IMR-90 (cell line): Measurements from ENCODE around the gene KRTAP5-5. TPM values are rescaled to one million over a fixed set of nuclear protein-coding genes. Genes with fewer than 3 reads are reported as not detected.

Experiments used
- ATAC-seq: fragments of 200-7000 bp; cut with Tn5 transposase; 2 replicates; pipeline ENCODE4 v1.9.1; 2020; ENCODE audit warnings: low read depth, mild to moderate bottlenecking, moderate library complexity
- BruUV-seq: library from RNA; stranded (reverse); fragments of 400-500 nt; replicated peaks from 2 replicates; lab custom pipeline; 2021; lab: Mats Ljungman, UMichigan
- CTCF ChIA-PET: fragments of 300-600 bp; formaldehyde crosslinking; extraction: SDS; loops from one replicate; lab custom pipeline; 2021; ENCODE audit warnings: antibody characterized with exemption; lab: Yijun Ruan, JAX
- POLR2A ChIA-PET: fragments of 300-600 bp; sonication (Branson Sonifier 250); formaldehyde crosslinking; loops from one replicate; lab custom pipeline; 2022; ENCODE audit warnings: antibody characterized with exemption; ENCODE audit not compliant: unreplicated experiment; lab: Charles Lee
- DNase-seq: peaks from one replicate; pipeline ENCODE4 v3.0.0; 2013
- H2AFZ ChIP-seq: replicated peaks from 2 replicates; pipeline ENCODE3; 2013; ENCODE audit warnings: low read length, mild to moderate bottlenecking; ENCODE audit not compliant: poor library complexity
- H2AK5ac ChIP-seq: 2 replicates; pipeline ENCODE4 v1.6.1; 2013; ENCODE audit warnings: low read depth, low read length, inconsistent platforms
- H2AK9ac ChIP-seq: replicated peaks from 2 replicates; pipeline ENCODE3; 2013; ENCODE audit warnings: mild to moderate bottlenecking, low read depth, low read length, moderate library complexity; ENCODE audit not compliant: poor library complexity
- H2BK120ac ChIP-seq: 2 replicates; pipeline ENCODE4 v1.6.1; 2013; ENCODE audit warnings: low read depth, low read length, inconsistent platforms
- H2BK15ac ChIP-seq: 3 replicates; pipeline ENCODE4 v1.6.1; 2013; ENCODE audit warnings: low read depth, low read length, inconsistent platforms
- H2BK20ac ChIP-seq: 2 replicates; pipeline ENCODE4 v1.6.1; 2013; ENCODE audit warnings: low read depth, mild to moderate bottlenecking, inconsistent platforms, low read length, moderate library complexity
- H2BK5ac ChIP-seq: 2 replicates; pipeline ENCODE4 v1.6.1; 2013; ENCODE audit warnings: mild to moderate bottlenecking, low read depth, low read length, inconsistent platforms; ENCODE audit not compliant: poor library complexity, severe bottlenecking
- H3K14ac ChIP-seq: replicated peaks from 2 replicates; pipeline ENCODE4 v1.6.1; 2013; ENCODE audit warnings: low read depth, low read length, inconsistent platforms
- H3K18ac ChIP-seq: 2 replicates; pipeline ENCODE4 v1.6.1; 2013; ENCODE audit warnings: low read depth, low read length, control low read depth
- H3K23ac ChIP-seq: 2 replicates; pipeline ENCODE4 v1.6.1; 2013; ENCODE audit warnings: low read depth, low read length, inconsistent platforms
- H3K27ac ChIP-seq: 2 replicates; pipeline ENCODE4 v1.5.1; 2013; ENCODE audit warnings: mild to moderate bottlenecking, control low read depth, low read length; ENCODE audit not compliant: insufficient read depth
- H3K27me3 ChIP-seq: 2 replicates; pipeline ENCODE4 v1.6.1; 2013; ENCODE audit warnings: low read length; ENCODE audit not compliant: control insufficient read depth, insufficient read depth
- H3K36me3 ChIP-seq: 2 replicates; pipeline ENCODE4 v1.6.1; 2013; ENCODE audit warnings: low read length, mixed read lengths; ENCODE audit not compliant: control insufficient read depth, insufficient read depth
- H3K4ac ChIP-seq: 2 replicates; pipeline ENCODE4 v1.6.1; 2013; ENCODE audit warnings: low read depth, low read length, inconsistent platforms
- H3K4me1 ChIP-seq: 2 replicates; pipeline ENCODE4 v1.6.1; 2013; ENCODE audit warnings: low read length, mixed read lengths; ENCODE audit not compliant: control insufficient read depth, insufficient read depth
- H3K4me2 ChIP-seq: 2 replicates; pipeline ENCODE4 v1.6.1; 2013; ENCODE audit warnings: low read depth, mild to moderate bottlenecking, control low read depth, low read length, moderate library complexity
- H3K4me3 ChIP-seq: 2 replicates; pipeline ENCODE4 v1.5.1; 2013; ENCODE audit warnings: low read depth, mild to moderate bottlenecking, control low read depth, low read length, moderate library complexity; ENCODE audit not compliant: insufficient read depth
- H3K56ac ChIP-seq: 2 replicates; pipeline ENCODE4 v1.6.1; 2013; ENCODE audit warnings: low read length, inconsistent platforms; ENCODE audit not compliant: insufficient read depth; ENCODE audit errors: extremely low read depth
- H3K79me1 ChIP-seq, 2 experiments: 2 replicates each; pipeline ENCODE4 v1.6.1; 2013; ENCODE audit warnings: low read length in 2 of 2, inconsistent platforms in 1 of 2, low read depth in 1 of 2
- H3K9ac ChIP-seq: 2 replicates; pipeline ENCODE4 v1.6.1; 2013; ENCODE audit warnings: low read depth, low read length, control low read depth
- H3K9me1 ChIP-seq: 2 replicates; pipeline ENCODE4 v1.6.1; 2013; ENCODE audit warnings: low read length, inconsistent platforms; ENCODE audit not compliant: insufficient read depth
- H3K9me3 ChIP-seq: 2 replicates; pipeline ENCODE4 v1.6.1; 2013; ENCODE audit warnings: low read length; ENCODE audit not compliant: control insufficient read depth, insufficient read depth
- H4K20me1 ChIP-seq: 2 replicates; pipeline ENCODE4 v1.6.1; 2013; ENCODE audit warnings: low read length, inconsistent platforms; ENCODE audit not compliant: insufficient read depth
- H4K5ac ChIP-seq: 2 replicates; pipeline ENCODE4 v1.6.1; 2013; ENCODE audit warnings: mild to moderate bottlenecking, low read depth, low read length, control low read depth
- H4K8ac ChIP-seq, 2 experiments: 2 replicates each; pipeline ENCODE4 v1.6.1; 2013; ENCODE audit warnings: low read depth in 2 of 2, low read length in 2 of 2, control low read depth in 1 of 2, inconsistent platforms in 1 of 2
- H4K91ac ChIP-seq: 2 replicates; pipeline ENCODE4 v1.6.1; 2013; ENCODE audit warnings: low read depth, low read length, inconsistent platforms; ENCODE audit not compliant: insufficient read depth
- CHD1 ChIP-seq: IDR thresholded peaks from 2 replicates; pipeline ENCODE4 v1.6.1; 2012; ENCODE audit warnings: low read depth, low read length, improper control_type of control experiment
- FOS ChIP-seq: fragments of 150-350 bp; IDR thresholded peaks from 2 replicates; pipeline ENCODE4 v1.6.1; 2016; ENCODE audit warnings: low read depth, low read length
- WGBS, 2 experiments: methylation state at CpG; one replicate each; pipeline versions ENCODE4 v1.1.5 to v1.1.7; 2013; ENCODE audit warnings: missing lambda C conversion rate in 2 of 2; ENCODE audit not compliant: insufficient read length in 1 of 2; ENCODE audit errors: extremely low coverage in 2 of 2; 5-methylcytosine and 5-hydroxymethylcytosine counted together
- dilution Hi-C: fragments of 300-500 bp; cut with HindIII; formaldehyde crosslinking; loops from one replicate; pipeline ENCODE4 v1.14.3; 2018; ENCODE audit warnings: low sequenced_read_pairs; ENCODE audit not compliant: unreplicated experiment
- in situ Hi-C: fragments of 300-500 bp; cut with MboI; formaldehyde crosslinking; loops from 3 replicates; pipeline ENCODE4 v1.14.3; 2019; ENCODE audit warnings: low sequenced_read_pairs, inconsistent platforms, mixed read lengths
- intact Hi-C: fragments of 100-400 bp; cut with micrococcal nuclease; formaldehyde crosslinking; loops from 2 replicates; pipeline ENCODE4 v1.10.0; 2022
- polyA plus RNA-seq, 3 experiments: library from polyadenylated mRNA; depleted of rRNA; stranded (reverse); fragments of >200 nt; gene quantifications; 2 replicates each; pipeline ENCODE4 v1.2.3, GENCODE V29; 2012; ENCODE audit warnings: low replicate concordance in 1 of 3
- total RNA-seq: library from RNA; depleted of rRNA; stranded (reverse); fragments of >200 nt; gene quantifications from 2 replicates; pipeline ENCODE4 v1.2.3, GENCODE V29; 2012; rRNA removed

Gene KRTAP5-5
- total and polyA plus RNA-seq, 2 of the 4 experiments (the other 2 are of a cell fraction): not detected

GRCh38 chr11:1679881-1680280 is 50.3 kb downstream of the KRTAP5-5 start:
- Histone ChIP-seq H3K27ac (no peak overlapping the region), H3K9me1 (no peaks in the 10 kb centered on the region), H2BK120ac (no peak overlapping the region), H2BK20ac (no peak overlapping the region), H3K23ac (no peak overlapping the region), H3K4ac (no peak overlapping the region), H3K4me3 (no peak overlapping the region), H3K4me2 (no peak overlapping the region), H4K5ac (no peak overlapping the region), H2AK5ac (no peak overlapping the region), H2AK9ac (no peak overlapping the region), H3K79me1 (no peaks in the 10 kb centered on the region), H3K36me3 (no peaks in the 10 kb centered on the region), H3K18ac (no peak overlapping the region), H2BK5ac (no peak overlapping the region), H3K9me3 (peaks cover 3% of the 10 kb centered on the region; the same call in 1 of the 2 replicates), H3K56ac (no peak overlapping the region), H3K27me3 (peaks cover 21% of the 10 kb centered on the region), H4K91ac (no peak overlapping the region), H3K4me1 (no peaks in the 10 kb centered on the region), H3K14ac (no peak overlapping the region), H3K9ac (no peak overlapping the region), H2AFZ (no peak overlapping the region), H4K20me1 (no peaks in the 10 kb centered on the region), H2BK15ac (no peak overlapping the region), H4K8ac (no peak overlapping the region)
- in situ Hi-C loops (no loop called here), intact Hi-C loops (no loop called here), dilution Hi-C loops (no loop called here)
- no peak for ATAC-seq
- WGBS, 2 experiments: no CpG with 5 or more reads among the region's 10 CpGs
- DNase-seq: no peak
- TF ChIP-seq FOS: no peak
- TF ChIP-seq CHD1: no peak
- CTCF ChIA-PET: interaction anchor here (1.1 kb wide), 1 partner anchor 14 kb away, joined by 3 read pairs; no protein-coding TSS in a partner anchor
- POLR2A ChIA-PET: no interaction called here
- BruUV-seq: no TSS peak

Other genes starting within 250 kb of the KRTAP5-5 start
- under 0.01 and 0.18 TPM in 2 replicates for gene BRSK2, start 239.8 kb upstream of the KRTAP5-5 start, total RNA-seq
- 0.55 and 0.62 TPM in 2 replicates for gene BRSK2, start 239.8 kb upstream of the KRTAP5-5 start, polyA plus RNA-seq (2012; rRNA removed)
- 21.4 and 23.7 TPM in 2 replicates for gene MOB2, start 143.0 kb upstream of the KRTAP5-5 start, total RNA-seq
- gene MOB2, start 143.0 kb upstream of the KRTAP5-5 start, polyA plus RNA-seq (2012; rRNA removed): 36.2 and 40.7 TPM in 2 replicates
- gene DUSP8, start 57.5 kb upstream of the KRTAP5-5 start, total RNA-seq: 0.28 and 0.72 TPM in 2 replicates
- gene DUSP8, start 57.5 kb upstream of the KRTAP5-5 start, polyA plus RNA-seq (2012; rRNA removed): 4.2 and 4.7 TPM in 2 replicates
- gene KRTAP5-1, start 44.5 kb upstream of the KRTAP5-5 start, total RNA-seq: not detected in 2 replicates
- not detected in 2 replicates for gene KRTAP5-1, start 44.5 kb upstream of the KRTAP5-5 start, polyA plus RNA-seq (2012; rRNA removed)
- gene KRTAP5-2, start 31.5 kb upstream of the KRTAP5-5 start, total RNA-seq: not detected in 2 replicates
- not detected in 2 replicates for gene KRTAP5-2, start 31.5 kb upstream of the KRTAP5-5 start, polyA plus RNA-seq (2012; rRNA removed)
- not detected in 2 replicates for gene KRTAP5-3, start 21.3 kb upstream of the KRTAP5-5 start, total RNA-seq
- gene KRTAP5-3, start 21.3 kb upstream of the KRTAP5-5 start, polyA plus RNA-seq (2012; rRNA removed): not detected in 2 replicates
- gene KRTAP5-4, start 7.6 kb upstream of the KRTAP5-5 start, total RNA-seq: not detected in 2 replicates
- not detected in 2 replicates for gene KRTAP5-4, start 7.6 kb upstream of the KRTAP5-5 start, polyA plus RNA-seq (2012; rRNA removed)
- gene KRTAP5-6, start 67.4 kb downstream of the KRTAP5-5 start, total RNA-seq: not detected in 2 replicates
- gene KRTAP5-6, start 67.4 kb downstream of the KRTAP5-5 start, polyA plus RNA-seq (2012; rRNA removed): not detected in 2 replicates
- under 0.01 and 0.18 TPM in 2 replicates for gene IFITM10, start 120.8 kb downstream of the KRTAP5-5 start, total RNA-seq
- gene IFITM10, start 120.8 kb downstream of the KRTAP5-5 start, polyA plus RNA-seq (2012; rRNA removed): 0.15 and 0.59 TPM in 2 replicates
- 38.3 and 39.8 TPM in 2 replicates for gene CTSD, start 134.2 kb downstream of the KRTAP5-5 start, total RNA-seq
- gene CTSD, start 134.2 kb downstream of the KRTAP5-5 start, polyA plus RNA-seq (2012; rRNA removed): 151 and 166 TPM in 2 replicates
- gene SYT8, start 205.2 kb downstream of the KRTAP5-5 start, total RNA-seq: not detected in 2 replicates
- gene SYT8, start 205.2 kb downstream of the KRTAP5-5 start, polyA plus RNA-seq (2012; rRNA removed): not detected in 2 replicates
- gene TNNI2, start 209.2 kb downstream of the KRTAP5-5 start, total RNA-seq: not detected in 2 replicates
- not detected in 2 replicates for gene TNNI2, start 209.2 kb downstream of the KRTAP5-5 start, polyA plus RNA-seq (2012; rRNA removed)
- not detected in 2 replicates for gene LSP1, start 223.3 kb downstream of the KRTAP5-5 start, total RNA-seq
- 0.11 TPM in 1 of 2 replicates, not detected in the other for gene LSP1, start 223.3 kb downstream of the KRTAP5-5 start, polyA plus RNA-seq (2012; rRNA removed)